ENCODE data around the gene BAIAP2. TPM values are rescaled to one million over a fixed set of nuclear protein-coding genes. Genes with fewer than 3 reads are reported as not detected.
A peak's percentile ranks its signal among the peaks of the same experiment; 100 is the strongest.

BAIAP2 gene
- total RNA-seq, 2 experiments from 2014 or later = 2.8 TPM

DNA sequence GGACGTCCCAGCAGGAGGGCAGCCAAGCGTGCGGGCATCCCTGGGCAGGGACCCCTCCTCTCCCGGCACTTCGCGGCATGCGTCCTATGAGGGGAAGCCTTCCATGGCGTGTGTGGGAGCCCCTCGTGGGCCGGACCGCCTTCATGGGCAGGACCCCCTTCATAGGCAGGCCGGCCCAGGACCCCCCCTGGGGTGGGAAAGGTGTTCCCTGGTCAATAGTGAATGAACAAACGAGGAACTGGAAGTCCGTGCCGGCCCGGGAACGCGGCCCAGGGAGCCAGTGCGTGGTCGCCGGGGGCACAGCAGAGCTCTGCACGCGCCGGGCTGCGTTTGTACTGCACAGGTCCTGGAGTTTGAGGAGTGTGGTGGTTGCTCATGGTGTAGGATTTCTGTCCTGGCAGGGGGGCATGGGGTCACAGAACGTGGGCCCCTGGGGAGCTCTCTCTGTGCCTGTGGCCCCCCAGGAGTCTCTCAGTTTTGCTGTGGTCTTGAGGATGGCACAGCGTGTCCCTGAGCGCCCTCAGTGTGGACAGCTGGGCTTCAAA, 13.9 kb downstream of the BAIAP2 start:
- Mint-ChIP-seq H3K27me3 (no peaks in the 10 kb centered on the region), H3K4me1 (peaks cover 13% of the 10 kb centered on the region), H3K9me3 (no peaks in the 10 kb centered on the region), H3K27ac (no peak overlapping the region), H3K4me3 (no peak overlapping the region), H3K36me3 (ENCODE audit: low read depth) (no peaks in the 10 kb centered on the region)
- ChIA-PET POLR2A (no interaction called here), CTCF (interaction anchor here (0.5 to 0.8 kb wide), 2 partner anchors 40 to 94 kb away, joined by 3 read pairs; no protein-coding TSS in a partner anchor)
- DNase-seq = no peak

DNA sequence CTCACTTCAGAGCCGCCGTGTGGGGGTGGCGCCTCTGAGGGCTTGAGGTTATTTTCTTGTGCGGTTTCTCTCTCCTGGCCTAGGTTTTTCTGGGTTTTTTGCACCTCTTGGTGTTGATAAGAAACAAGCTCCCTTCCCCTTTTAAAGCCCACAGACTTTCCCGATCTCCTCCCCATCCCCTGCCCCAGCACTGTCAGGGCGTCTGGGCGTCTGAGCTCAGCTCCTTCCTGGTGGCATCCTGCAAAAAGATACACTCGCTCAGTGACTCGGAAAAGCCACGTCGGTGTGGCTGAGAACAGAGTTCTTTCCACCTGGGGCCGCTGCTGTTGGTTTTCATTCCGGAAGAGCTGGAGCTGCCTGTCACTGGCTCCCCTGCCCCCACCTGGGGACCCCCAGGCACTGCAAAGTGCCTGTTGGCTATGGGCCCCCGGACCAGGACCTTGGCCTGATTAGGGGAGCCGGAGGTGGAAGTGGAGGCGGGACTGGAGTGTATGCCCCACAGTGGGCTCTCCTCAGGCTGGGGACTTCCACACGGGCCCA, 14.5 kb downstream of the BAIAP2 start:
- ChIA-PET CTCF (interaction anchor here (0.5 to 0.8 kb wide), 2 partner anchors 39 to 93 kb away, joined by 3 read pairs; no protein-coding TSS in a partner anchor), POLR2A (no interaction called here)
- H3K9me3 Mint-ChIP-seq = no peaks in the 10 kb centered on the region

GRCh38 chr17:81049973-81050551, 15.1 kb downstream of the BAIAP2 start:
- no peaks in the 10 kb centered on the region for H3K9me3 Mint-ChIP-seq
- ChIA-PET CTCF (no interaction called here), POLR2A (no interaction called here)
- H3K27ac Mint-ChIP-seq = no peak overlapping the region
- H3K4me1 Mint-ChIP-seq = peaks cover 13% of the 10 kb centered on the region
- no peak for DNase-seq
- H3K4me3 Mint-ChIP-seq = no peak overlapping the region
- H3K36me3 Mint-ChIP-seq (ENCODE audit: low read depth) = no peaks in the 10 kb centered on the region
- no peaks in the 10 kb centered on the region for H3K27me3 Mint-ChIP-seq

More for the DNA sequence above, 14.5 kb downstream of the BAIAP2 start:
- Mint-ChIP-seq H3K4me3 (no peak overlapping the region), H3K27me3 (no peaks in the 10 kb centered on the region), H3K4me1 (peaks cover 13% of the 10 kb centered on the region), H3K27ac (no peak overlapping the region), H3K36me3 (ENCODE audit: low read depth) (no peaks in the 10 kb centered on the region)
- peak; percentile 35 for DNase-seq

DNA sequence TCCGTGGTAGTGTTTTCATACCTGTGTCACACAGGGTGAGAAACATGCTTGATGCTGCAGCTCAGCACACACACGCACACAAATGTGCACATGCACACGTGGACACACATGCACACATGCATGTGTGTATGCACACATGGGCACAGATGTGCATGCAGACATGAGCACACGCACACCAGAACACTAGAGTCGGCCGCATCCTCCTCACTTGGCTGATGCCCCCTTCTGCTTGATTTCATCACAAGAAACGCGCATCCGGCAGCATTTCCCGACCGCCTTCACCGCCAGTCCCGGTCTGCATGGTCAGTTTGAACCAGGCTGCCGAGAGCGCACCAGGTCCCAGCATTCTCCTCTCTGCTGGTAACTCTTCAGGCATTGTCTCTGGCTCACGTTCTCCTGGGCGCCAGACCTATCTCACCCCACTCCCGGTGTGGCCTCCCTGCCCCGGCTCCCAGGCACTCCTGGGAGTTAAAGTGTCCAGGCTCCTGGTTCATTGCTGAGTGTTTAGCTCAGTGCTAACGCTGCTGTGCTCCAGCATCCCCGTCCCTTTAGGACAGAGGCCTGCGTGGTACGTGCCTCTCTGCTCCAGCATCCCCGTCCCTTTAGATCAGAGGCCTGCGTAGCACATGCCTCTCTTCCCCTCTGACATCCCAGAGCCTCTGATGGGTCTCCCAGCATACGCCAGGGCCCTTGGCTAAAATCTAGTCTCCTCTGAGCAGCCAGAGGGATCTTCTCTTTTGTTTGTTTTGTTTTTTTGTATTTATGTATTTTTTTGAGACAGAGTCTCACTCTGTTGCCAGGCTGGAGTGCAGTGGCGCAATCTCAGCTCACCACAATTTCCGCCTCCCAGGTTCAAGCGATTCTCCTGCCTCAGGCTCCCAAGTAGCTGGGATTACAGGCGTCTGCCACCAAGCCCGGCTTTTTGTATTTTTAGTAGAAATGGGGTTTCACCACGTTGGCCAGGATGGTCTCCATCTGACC, 16.0 kb downstream of the BAIAP2 start:
- CTCF ChIA-PET = interaction anchor here (1.0 kb wide), 1 partner anchor 950 kb away, joined by 4 read pairs; the partner anchor contains the start of gene GAA
- Mint-ChIP-seq H3K36me3 (ENCODE audit: low read depth) (no peaks in the 10 kb centered on the region), H3K27me3 (no peaks in the 10 kb centered on the region), H3K9me3 (no peaks in the 10 kb centered on the region), H3K4me3 (no peak overlapping the region), H3K4me1 (peaks cover 13% of the 10 kb centered on the region), H3K27ac (no peak overlapping the region)
- POLR2A ChIA-PET = no interaction called here
- DNase-seq = no peak

GRCh38 chr17:81052199-81052997, 17.4 kb downstream of the BAIAP2 start:
- no peaks in the 10 kb centered on the region for H3K36me3 Mint-ChIP-seq (ENCODE audit: low read depth)
- no peaks in the 10 kb centered on the region for H3K27me3 Mint-ChIP-seq
- no peaks in the 10 kb centered on the region for H3K9me3 Mint-ChIP-seq
- no peak overlapping the region for H3K4me3 Mint-ChIP-seq
- no peak for DNase-seq
- H3K27ac Mint-ChIP-seq = no peak overlapping the region
- ChIA-PET CTCF (no interaction called here), POLR2A (no interaction called here)
- peaks cover 13% of the 10 kb centered on the region for H3K4me1 Mint-ChIP-seq

DNA sequence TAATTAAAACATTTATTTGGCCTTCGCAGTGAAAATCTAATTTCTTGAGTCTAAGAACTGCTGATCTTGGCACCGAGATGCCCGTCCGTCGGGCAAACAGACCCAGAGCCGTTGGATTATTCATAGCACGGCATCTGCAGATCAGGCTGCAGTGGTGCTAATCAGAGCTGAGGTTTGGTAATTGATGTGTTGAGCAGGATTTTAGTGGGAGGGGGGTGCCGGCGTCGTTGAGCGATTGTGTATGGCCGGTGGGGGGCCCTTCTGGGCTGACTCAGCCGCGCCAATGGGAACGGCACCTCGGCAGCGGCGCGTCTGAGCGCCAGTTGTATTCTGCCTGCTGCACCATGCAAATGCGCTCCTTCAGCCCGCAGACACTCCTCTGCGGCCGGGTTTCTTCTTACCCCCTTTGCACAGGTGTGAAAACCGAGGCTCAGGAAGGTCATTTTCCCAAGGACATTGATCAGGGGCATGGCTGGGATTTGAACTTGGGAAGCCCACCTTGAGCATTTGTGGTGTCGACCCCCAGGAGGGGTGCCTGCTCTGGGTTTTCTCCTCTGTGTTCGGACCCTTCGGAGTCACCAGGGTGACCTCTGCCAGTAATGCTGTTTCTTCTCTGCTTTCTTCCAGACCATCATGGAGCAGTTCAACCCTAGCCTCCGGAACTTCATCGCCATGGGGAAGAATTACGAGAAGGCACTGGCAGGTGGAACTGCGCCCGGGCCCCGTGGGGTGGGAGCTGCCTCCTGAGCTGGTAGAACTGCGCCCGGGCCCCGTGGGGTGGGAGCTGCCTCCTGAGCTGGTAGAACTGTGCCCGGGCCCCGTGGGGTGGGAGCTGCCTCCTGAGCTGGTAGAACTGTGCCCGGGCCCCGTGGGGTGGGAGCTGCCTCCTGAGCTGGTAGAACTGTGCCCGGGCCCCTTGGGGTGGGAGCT, 18.4 kb downstream of the BAIAP2 start:
- ChIA-PET CTCF (no interaction called here), POLR2A (no interaction called here)
- Mint-ChIP-seq H3K27me3 (no peaks in the 10 kb centered on the region), H3K9me3 (no peaks in the 10 kb centered on the region), H3K27ac (no peak overlapping the region), H3K4me1 (peaks cover 13% of the 10 kb centered on the region), H3K4me3 (no peak overlapping the region), H3K36me3 (ENCODE audit: low read depth) (no peaks in the 10 kb centered on the region)
- DNase-seq = no peak

- ChIA-PET POLR2A (no interaction called here), CTCF (interaction anchor here (0.6 kb wide), 2 partner anchors 36 to 880 kb away, joined by 3 read pairs; no protein-coding TSS in a partner anchor)
- Mint-ChIP-seq H3K36me3 (ENCODE audit: low read depth) (no peaks in the 10 kb centered on the region), H3K27ac (no peak overlapping the region), H3K9me3 (no peaks in the 10 kb centered on the region), H3K4me3 (no peak overlapping the region), H3K27me3 (no peaks in the 10 kb centered on the region), H3K4me1 (peaks cover 5% of the 10 kb centered on the region)
- no peak for DNase-seq
Observed at GRCh38 chr17:81054308-81054707, 19.4 kb downstream of the BAIAP2 start.

DNA sequence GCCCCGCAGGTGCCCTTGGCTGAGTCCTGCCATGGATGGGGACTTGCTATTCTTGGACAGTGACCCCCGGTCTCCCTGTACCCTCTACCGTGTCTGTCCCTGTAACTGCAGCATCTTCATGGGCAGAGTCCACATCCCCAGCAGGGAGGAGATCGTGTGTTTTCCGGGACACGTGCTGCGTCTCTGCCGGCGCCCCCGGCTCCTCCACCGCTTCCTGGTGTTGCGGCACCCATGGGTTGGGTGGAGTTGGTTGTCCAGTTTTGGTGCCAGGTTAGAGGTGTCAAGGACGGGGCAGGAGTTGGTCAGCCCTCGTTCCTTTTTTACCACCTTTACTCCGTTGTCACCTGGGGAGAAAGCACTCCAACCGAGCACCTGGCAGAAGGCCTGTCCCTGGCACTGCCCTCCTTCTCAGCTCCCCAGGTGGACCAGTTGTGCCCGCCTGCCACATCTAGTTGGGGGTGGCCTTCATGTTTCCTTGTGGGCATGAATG, 20.0 kb downstream of the BAIAP2 start:
- Mint-ChIP-seq H3K27me3 (no peaks in the 10 kb centered on the region), H3K9me3 (no peaks in the 10 kb centered on the region), H3K27ac (no peak overlapping the region), H3K4me1 (no peaks in the 10 kb centered on the region), H3K4me3 (no peak overlapping the region), H3K36me3 (ENCODE audit: low read depth) (no peaks in the 10 kb centered on the region)
- POLR2A ChIA-PET = no interaction called here
- DNase-seq = no peak
- CTCF ChIA-PET = no interaction called here

DNA sequence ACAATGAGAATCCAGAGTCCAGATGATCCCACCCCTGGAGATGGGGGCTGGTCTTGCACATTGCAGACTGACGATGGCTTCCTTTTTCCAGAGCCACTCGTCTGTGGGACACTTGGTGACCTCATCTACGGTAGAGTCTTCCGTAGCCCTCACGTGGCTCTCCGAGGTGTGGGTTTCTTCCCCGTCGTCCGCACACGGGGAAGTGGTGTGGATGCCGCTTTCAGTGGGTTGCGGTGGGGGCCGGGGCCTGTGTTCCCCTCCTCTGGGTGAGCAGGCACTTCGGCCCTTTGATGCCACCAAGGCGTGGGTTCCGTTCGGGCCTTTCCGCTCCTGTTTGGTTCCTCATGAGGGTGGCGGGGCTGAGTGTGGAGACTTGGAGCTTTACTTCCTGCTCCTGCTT, 21.4 kb downstream of the BAIAP2 start:
- POLR2A ChIA-PET = no interaction called here
- no peak overlapping the region for H3K4me3 Mint-ChIP-seq
- CTCF ChIA-PET = interaction anchor here (2.0 kb wide), 1 partner anchor 10 kb away, joined by 4 read pairs; no protein-coding TSS in a partner anchor
- DNase-seq = no peak
- H3K27me3 Mint-ChIP-seq = no peaks in the 10 kb centered on the region
- no peak overlapping the region for H3K27ac Mint-ChIP-seq
- no peaks in the 10 kb centered on the region for H3K36me3 Mint-ChIP-seq (ENCODE audit: low read depth)
- H3K9me3 Mint-ChIP-seq = no peaks in the 10 kb centered on the region
- no peaks in the 10 kb centered on the region for H3K4me1 Mint-ChIP-seq

DNA sequence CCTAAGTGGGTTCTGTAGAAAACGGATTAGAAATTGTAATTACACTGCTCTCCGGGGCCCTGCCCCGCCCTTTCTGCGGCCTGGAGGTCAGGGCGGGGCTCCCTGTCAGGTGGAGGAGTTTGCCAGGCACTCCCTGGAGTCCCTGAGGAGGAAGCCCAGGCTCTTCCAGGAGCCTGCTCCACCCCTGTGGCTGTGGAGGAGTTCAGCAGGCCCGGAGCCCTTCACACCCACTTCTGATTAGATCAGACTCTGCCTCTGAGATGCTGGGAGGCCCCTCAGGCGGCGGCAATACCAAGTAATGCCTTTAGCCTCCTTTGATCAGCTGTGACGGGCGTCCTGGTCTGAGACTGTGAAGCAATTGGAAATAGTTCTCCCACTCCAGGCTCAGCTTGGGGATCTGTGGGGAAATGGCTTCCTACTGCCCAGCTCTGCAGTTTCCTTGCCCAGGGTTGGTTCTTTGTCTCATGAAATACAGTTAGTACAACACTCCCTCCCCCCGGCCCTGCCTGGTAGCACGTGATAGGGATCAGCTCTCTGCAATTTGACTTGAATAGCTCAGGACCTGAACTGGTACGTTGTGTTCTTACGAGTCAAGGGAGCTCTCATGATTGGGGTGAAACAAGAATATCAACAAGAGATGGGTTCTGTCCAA, 22.3 kb downstream of the BAIAP2 start:
- POLR2A ChIA-PET = no interaction called here
- Mint-ChIP-seq H3K4me3 (no peak overlapping the region), H3K27me3 (no peaks in the 10 kb centered on the region), H3K4me1 (no peaks in the 10 kb centered on the region), H3K27ac (no peak overlapping the region), H3K36me3 (ENCODE audit: low read depth) (no peaks in the 10 kb centered on the region), H3K9me3 (no peaks in the 10 kb centered on the region)
- CTCF ChIA-PET = interaction anchor here (0.8 to 2.0 kb wide), 2 partner anchors 11 to 60 kb away, joined by 3 to 4 read pairs; no protein-coding TSS in a partner anchor
- DNase-seq = no peak

GRCh38 chr17:81057777-81058176, 22.8 kb downstream of the BAIAP2 start:
- Mint-ChIP-seq H3K9me3 (no peaks in the 10 kb centered on the region), H3K4me1 (no peaks in the 10 kb centered on the region), H3K36me3 (ENCODE audit: low read depth) (no peaks in the 10 kb centered on the region), H3K27ac (no peak overlapping the region), H3K4me3 (no peak overlapping the region), H3K27me3 (no peaks in the 10 kb centered on the region)
- ChIA-PET POLR2A (no interaction called here), CTCF (interaction anchor here (0.8 to 2.0 kb wide), 2 partner anchors 12 to 61 kb away, joined by 3 to 4 read pairs; no protein-coding TSS in a partner anchor)
- DNase-seq = no peak

All from activated CD4-positive, alpha-beta T cell treated with anti-CD3 and anti-CD28 coated beads, Interleukin-2, amount 10 ng/mL, durations not matched to agents 7 days and 5 days (primary cell).